ENCODE measurements around the gene TEX9.
A peak's percentile ranks its signal among the peaks of the same experiment; 100 is the strongest.
"Not testable (repeated sequence)": the region's sequence is repeated elsewhere in the genome, so short reads cannot be mapped to it uniquely, and the experiment has no call there.

Gene TEX9

GRCh38 chr15:56349554-56349953, 15.7 kb upstream of the TEX9 start:
- Mint-ChIP-seq H3K27ac (no peak overlapping the region), H3K36me3 (no peaks in the 10 kb centered on the region), H3K4me3 (no peak overlapping the region), H3K9me3 (no peaks in the 10 kb centered on the region), H3K27me3 (no peaks in the 10 kb centered on the region), H3K4me1 (no peaks in the 10 kb centered on the region)
- DNase-seq, result no peak
- CTCF ChIA-PET, result no interaction called here

DNA sequence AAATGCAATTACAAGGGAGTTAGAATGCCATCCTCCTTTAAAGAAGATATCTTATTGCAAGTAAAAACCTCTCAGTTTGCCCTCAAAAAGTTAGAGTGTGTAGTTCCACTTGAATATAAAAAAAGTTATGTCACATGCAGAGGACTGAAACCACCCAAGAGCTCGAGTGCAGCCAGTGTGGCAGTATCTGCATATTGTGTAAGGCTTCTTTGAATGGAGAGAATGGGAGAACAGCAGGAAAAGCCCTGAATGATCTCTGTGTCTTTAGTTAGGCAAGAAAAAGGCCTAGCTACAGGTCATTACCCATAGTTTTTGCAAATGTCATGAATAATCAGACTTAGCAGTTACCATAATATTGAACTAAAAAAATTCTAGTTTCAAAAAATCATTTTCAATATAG, 13.9 kb upstream of the TEX9 start:
- Mint-ChIP-seq H3K9me3 (no peaks in the 10 kb centered on the region), H3K4me1 (no peaks in the 10 kb centered on the region), H3K27me3 (no peaks in the 10 kb centered on the region), H3K27ac (no peak overlapping the region), H3K4me3 (no peak overlapping the region), H3K36me3 (no peaks in the 10 kb centered on the region)
- no peak for DNase-seq
- CTCF ChIA-PET, result no interaction called here

GRCh38 chr15:56351957-56352506, 13.2 kb upstream of the TEX9 start:
- no peak overlapping the region for H3K27ac Mint-ChIP-seq
- no peak overlapping the region for H3K4me3 Mint-ChIP-seq
- no peaks in the 10 kb centered on the region for H3K36me3 Mint-ChIP-seq
- no peaks in the 10 kb centered on the region for H3K4me1 Mint-ChIP-seq
- no peak for DNase-seq
- no peaks in the 10 kb centered on the region for H3K9me3 Mint-ChIP-seq
- CTCF ChIA-PET, result no interaction called here
- H3K27me3 Mint-ChIP-seq, result no peaks in the 10 kb centered on the region

DNA sequence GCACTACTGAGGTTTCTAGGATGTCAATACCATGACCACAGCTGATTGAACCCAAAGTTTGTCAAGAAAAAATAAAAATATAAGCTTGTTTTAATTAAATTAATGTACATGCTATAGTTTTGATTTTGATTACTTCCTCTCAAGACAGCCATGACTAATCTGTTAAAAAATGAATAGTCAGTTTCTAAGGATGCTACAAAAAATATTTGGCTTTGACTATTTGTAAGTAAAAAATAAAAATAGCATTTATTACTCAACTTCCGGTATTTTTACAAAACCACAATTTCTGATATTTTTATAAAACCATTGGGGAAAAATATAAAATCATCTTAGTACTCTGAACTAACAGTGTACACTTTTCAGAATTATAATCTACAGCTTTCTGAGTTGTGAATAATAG, 12.1 kb upstream of the TEX9 start:
- CTCF ChIA-PET, result no interaction called here
- Mint-ChIP-seq H3K9me3 (no peaks in the 10 kb centered on the region), H3K27me3 (peaks cover 3% of the 10 kb centered on the region), H3K4me1 (no peaks in the 10 kb centered on the region), H3K4me3 (no peak overlapping the region), H3K36me3 (no peaks in the 10 kb centered on the region), H3K27ac (no peak overlapping the region)
- no peak for DNase-seq

GRCh38 chr15:56353740-56354139, 11.5 kb upstream of the TEX9 start:
- Mint-ChIP-seq H3K9me3 (no peaks in the 10 kb centered on the region), H3K27ac (no peak overlapping the region), H3K27me3 (peaks cover 4% of the 10 kb centered on the region), H3K4me1 (no peaks in the 10 kb centered on the region), H3K4me3 (no peak overlapping the region), H3K36me3 (no peaks in the 10 kb centered on the region)
- no peak for DNase-seq
- CTCF ChIA-PET, result no interaction called here

DNA sequence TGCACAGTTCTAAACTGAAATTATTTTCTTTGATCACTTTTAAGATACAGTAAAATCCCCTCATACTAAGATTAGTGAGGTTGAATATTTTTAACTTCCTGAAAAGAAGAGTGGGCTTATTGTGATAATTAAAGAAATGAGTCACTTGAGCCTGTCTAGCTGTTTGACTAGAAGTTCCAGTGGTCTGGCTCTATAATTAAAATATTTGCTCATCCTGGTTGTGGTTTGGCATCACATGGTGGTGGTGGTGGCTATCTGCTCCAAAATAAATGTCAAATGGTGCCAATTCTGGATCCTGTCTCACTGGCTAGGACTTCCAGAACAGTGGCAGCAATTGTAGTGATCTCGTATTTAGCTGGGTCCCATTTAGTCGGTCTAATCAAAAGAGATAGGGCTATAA, 8.6 kb upstream of the TEX9 start:
- no peaks in the 10 kb centered on the region for H3K9me3 Mint-ChIP-seq
- CTCF ChIA-PET, result no interaction called here
- no peaks in the 10 kb centered on the region for H3K36me3 Mint-ChIP-seq
- H3K27me3 Mint-ChIP-seq, result peaks cover 5% of the 10 kb centered on the region
- DNase-seq, result no peak
- no peak overlapping the region for H3K4me3 Mint-ChIP-seq
- H3K4me1 Mint-ChIP-seq, result no peaks in the 10 kb centered on the region
- no peak overlapping the region for H3K27ac Mint-ChIP-seq

GRCh38 chr15:56358604-56359003, 6.6 kb upstream of the TEX9 start:
- H3K36me3 Mint-ChIP-seq, result no peaks in the 10 kb centered on the region
- peaks cover 12% of the 10 kb centered on the region for H3K27me3 Mint-ChIP-seq
- H3K4me3 Mint-ChIP-seq, result no peak overlapping the region
- H3K9me3 Mint-ChIP-seq, result no peaks in the 10 kb centered on the region
- H3K27ac Mint-ChIP-seq, result no peak overlapping the region
- CTCF ChIA-PET, result no interaction called here
- H3K4me1 Mint-ChIP-seq, result no peaks in the 10 kb centered on the region
- DNase-seq, result no peak

- H3K27me3 Mint-ChIP-seq, result peaks cover 19% of the 10 kb centered on the region
- H3K36me3 Mint-ChIP-seq, result no peaks in the 10 kb centered on the region
- H3K4me1 Mint-ChIP-seq, result peaks cover 19% of the 10 kb centered on the region
- no peak overlapping the region for H3K4me3 Mint-ChIP-seq
- no peaks in the 10 kb centered on the region for H3K9me3 Mint-ChIP-seq
- H3K27ac Mint-ChIP-seq, result no peak overlapping the region
- CTCF ChIA-PET, result no interaction called here
- DNase-seq, result no peak
Observed at GRCh38 chr15:56361987-56362386, 3.2 kb upstream of the TEX9 start.

GRCh38 chr15:56366211-56366610, 985 bp downstream of the TEX9 start:
- CTCF ChIA-PET, result no interaction called here
- H3K36me3 Mint-ChIP-seq, result no peaks in the 10 kb centered on the region
- peak overlapping the region; percentile 76 for H3K4me3 Mint-ChIP-seq
- H3K27me3 Mint-ChIP-seq, result peaks cover 23% of the 10 kb centered on the region
- H3K9me3 Mint-ChIP-seq, result no peaks in the 10 kb centered on the region
- H3K4me1 Mint-ChIP-seq, result peaks cover 19% of the 10 kb centered on the region
- no peak overlapping the region for H3K27ac Mint-ChIP-seq
- no peak for DNase-seq

- H3K27me3 Mint-ChIP-seq, result peaks cover 20% of the 10 kb centered on the region
- peaks cover 19% of the 10 kb centered on the region for H3K4me1 Mint-ChIP-seq
- no peak for DNase-seq
- CTCF ChIA-PET, result no interaction called here
- no peak overlapping the region for H3K27ac Mint-ChIP-seq
- no peaks in the 10 kb centered on the region for H3K9me3 Mint-ChIP-seq
- no peaks in the 10 kb centered on the region for H3K36me3 Mint-ChIP-seq
- H3K4me3 Mint-ChIP-seq, result no peak overlapping the region
Observed at GRCh38 chr15:56367156-56367555, 1.9 kb downstream of the TEX9 start.

- H3K9me3 Mint-ChIP-seq, result no peaks in the 10 kb centered on the region
- CTCF ChIA-PET, result interaction anchor here (0.5 kb wide), 1 partner anchor 1087 kb away, joined by 3 read pairs; no protein-coding TSS in a partner anchor
- H3K27me3 Mint-ChIP-seq, result peaks cover 15% of the 10 kb centered on the region
- H3K36me3 Mint-ChIP-seq, result no peaks in the 10 kb centered on the region
- DNase-seq, result no peak
- no peak overlapping the region for H3K27ac Mint-ChIP-seq
- peaks cover 19% of the 10 kb centered on the region for H3K4me1 Mint-ChIP-seq
- no peak overlapping the region for H3K4me3 Mint-ChIP-seq
Observed at GRCh38 chr15:56369234-56369633, 4.0 kb downstream of the TEX9 start.

DNA sequence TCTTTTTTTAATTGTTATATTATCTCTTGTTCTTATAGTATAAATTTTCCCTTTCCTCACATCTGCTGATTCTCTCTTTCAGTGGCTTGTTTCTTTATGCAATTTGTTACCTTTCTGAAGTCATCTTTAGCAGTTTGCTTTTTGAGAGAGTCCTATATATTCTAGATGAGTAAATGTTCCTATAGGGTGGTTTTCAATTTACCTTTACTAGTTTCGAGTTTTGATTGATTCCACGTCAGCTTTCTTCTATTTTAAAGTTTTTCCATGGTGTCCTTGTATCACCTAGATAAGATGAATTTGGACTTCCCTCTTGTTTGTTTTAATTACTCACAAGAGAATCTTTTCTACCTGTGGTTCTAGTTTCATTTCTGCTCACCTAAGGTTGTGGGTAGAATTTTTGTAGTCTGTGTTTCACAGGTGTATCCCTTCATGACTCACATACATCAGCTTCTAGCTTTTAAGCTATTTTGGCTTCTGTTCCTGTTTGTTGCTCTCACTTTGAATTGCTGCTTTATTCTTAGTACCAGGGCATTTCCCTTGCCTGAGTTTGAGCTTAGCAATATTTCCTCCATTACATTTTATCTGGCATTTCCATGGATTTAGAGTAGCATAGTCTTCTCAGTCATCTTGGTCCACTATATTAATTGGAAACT, 6.4 kb downstream of the TEX9 start:
- peaks cover 8% of the 10 kb centered on the region for H3K27me3 Mint-ChIP-seq
- no peaks in the 10 kb centered on the region for H3K4me1 Mint-ChIP-seq
- H3K36me3 Mint-ChIP-seq, result no peaks in the 10 kb centered on the region
- H3K4me3 Mint-ChIP-seq, result no peak overlapping the region
- no peak for DNase-seq
- no peaks in the 10 kb centered on the region for H3K9me3 Mint-ChIP-seq
- CTCF ChIA-PET, result no interaction called here
- H3K27ac Mint-ChIP-seq, result no peak overlapping the region

GRCh38 chr15:56374693-56375092, 9.5 kb downstream of the TEX9 start:
- H3K4me1 Mint-ChIP-seq, CTCF ChIA-PET, H3K9me3 Mint-ChIP-seq, DNase-seq, H3K27ac Mint-ChIP-seq, H3K36me3 Mint-ChIP-seq, H3K27me3 Mint-ChIP-seq, H3K4me3 Mint-ChIP-seq: not testable (repeated sequence)

DNA sequence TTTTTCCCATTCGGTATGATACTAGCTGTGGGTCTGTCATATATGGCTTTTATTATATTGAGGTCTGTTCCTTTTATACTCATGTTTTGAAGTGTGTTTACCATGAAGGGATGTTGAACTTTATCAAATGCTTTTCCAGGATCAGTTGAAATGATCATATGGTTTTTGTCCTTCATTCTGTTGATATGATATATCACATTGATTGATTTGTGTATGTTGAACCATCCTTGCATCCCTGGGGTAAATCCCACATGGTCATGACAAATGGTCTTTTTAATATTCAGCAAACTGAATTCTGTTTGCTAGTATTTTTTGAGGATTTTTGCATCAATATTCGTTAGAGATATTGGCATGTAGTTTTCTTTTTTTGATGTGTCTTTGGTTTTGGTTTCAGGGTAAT, 12.6 kb downstream of the TEX9 start:
- peaks cover 12% of the 10 kb centered on the region for H3K9me3 Mint-ChIP-seq
- H3K4me1 Mint-ChIP-seq, H3K27me3 Mint-ChIP-seq, H3K36me3 Mint-ChIP-seq, DNase-seq, H3K4me3 Mint-ChIP-seq, H3K27ac Mint-ChIP-seq, CTCF ChIA-PET: not testable (repeated sequence)

- no peak overlapping the region for H3K4me3 Mint-ChIP-seq
- DNase-seq, result no peak
- no peaks in the 10 kb centered on the region for H3K4me1 Mint-ChIP-seq
- no peaks in the 10 kb centered on the region for H3K36me3 Mint-ChIP-seq
- H3K9me3 Mint-ChIP-seq, result peaks cover 12% of the 10 kb centered on the region
- no peaks in the 10 kb centered on the region for H3K27me3 Mint-ChIP-seq
- CTCF ChIA-PET, result no interaction called here
- H3K27ac Mint-ChIP-seq, result no peak overlapping the region
Observed at GRCh38 chr15:56383010-56383409, 17.8 kb downstream of the TEX9 start.

GRCh38 chr15:56385908-56386307, 20.7 kb downstream of the TEX9 start:
- H3K27ac Mint-ChIP-seq, result no peak overlapping the region

More at GRCh38 chr15:56385908-56386307, 20.7 kb downstream of the TEX9 start:
- Mint-ChIP-seq H3K4me1 (no peaks in the 10 kb centered on the region), H3K27me3 (no peaks in the 10 kb centered on the region), H3K9me3 (no peaks in the 10 kb centered on the region), H3K36me3 (no peaks in the 10 kb centered on the region), H3K4me3 (no peak overlapping the region)
- no peak for DNase-seq
- CTCF ChIA-PET, result no interaction called here

Data from activated naive CD4-positive, alpha-beta T cell treated with anti-CD3 and anti-CD28 coated beads, Interleukin-2, amount 10 ng/mL, durations not matched to agents 7 days and 5 days (primary cell).